Bronchial epithelial cell (primary cell): Measurements from ENCODE around the gene LUZP2. TPM values are rescaled to one million over a fixed set of nuclear protein-coding genes. Genes with fewer than 3 reads are reported as not detected.

Experiments used
- DNase-seq: peaks from one replicate; pipeline ENCODE4 v3.0.0-alpha.2; 2010; ENCODE audit warnings: low read depth
- FAIRE-seq: peaks from 2 replicates; lab custom pipeline; 2011; peaks lifted over from hg19 to GRCh38; lab: Jason Lieb, UNC
- H3K27me3 ChIP-seq: 2 replicates; pipeline ENCODE4 v1.5.1; 2011; ENCODE audit warnings: low read length; ENCODE audit not compliant: control insufficient read depth, insufficient read depth
- H3K36me3 ChIP-seq: 2 replicates; pipeline ENCODE4 v1.5.1; 2011; ENCODE audit warnings: low read length; ENCODE audit not compliant: control insufficient read depth, insufficient read depth
- H3K4me3 ChIP-seq: 2 replicates; pipeline ENCODE4 v1.5.1; 2011; ENCODE audit warnings: mild to moderate bottlenecking, low read depth, low read length, control low read depth
- total RNA-seq: library from RNA; depleted of rRNA; stranded (reverse); fragments of >200 nt; gene quantifications from 2 replicates; pipeline ENCODE4 v1.2.1, GENCODE V29; 2014
- TF ChIP-seq, protein P1 (sequence below): IDR thresholded peaks from 2 replicates; pipeline ENCODE4 v1.5.1; 2011; ENCODE audit warnings: mild to moderate bottlenecking, moderate library complexity, low read length, control low read depth, inconsistent platforms; ENCODE audit not compliant: insufficient read depth, severe bottlenecking

The LUZP2 gene
- total RNA-seq, 1 donor from 2014 or later: not detected

DNA sequence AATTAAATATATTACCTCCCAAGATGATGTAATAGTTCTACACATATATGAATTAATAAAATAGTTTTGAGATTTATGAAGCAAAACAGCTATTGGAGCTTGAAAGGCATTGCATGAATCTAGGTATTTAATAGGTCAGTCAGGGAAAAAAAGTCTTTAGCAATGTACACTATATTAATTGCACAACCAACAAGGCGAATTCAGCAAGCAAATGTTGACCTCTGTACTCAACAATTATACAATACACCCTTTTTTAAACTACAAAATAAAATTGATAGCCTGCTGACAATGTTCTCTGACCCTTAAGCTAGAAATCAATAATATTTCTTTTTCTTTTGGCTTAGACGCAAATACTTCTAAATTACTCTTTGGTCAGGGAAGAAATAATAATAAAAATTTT, 345.5 kb downstream of the LUZP2 start:
- DNase-seq (no peak), FAIRE-seq (no peak)
- no peaks in the 10 kb centered on the region for H3K27me3 ChIP-seq
- TF ChIP-seq, protein P1, sequence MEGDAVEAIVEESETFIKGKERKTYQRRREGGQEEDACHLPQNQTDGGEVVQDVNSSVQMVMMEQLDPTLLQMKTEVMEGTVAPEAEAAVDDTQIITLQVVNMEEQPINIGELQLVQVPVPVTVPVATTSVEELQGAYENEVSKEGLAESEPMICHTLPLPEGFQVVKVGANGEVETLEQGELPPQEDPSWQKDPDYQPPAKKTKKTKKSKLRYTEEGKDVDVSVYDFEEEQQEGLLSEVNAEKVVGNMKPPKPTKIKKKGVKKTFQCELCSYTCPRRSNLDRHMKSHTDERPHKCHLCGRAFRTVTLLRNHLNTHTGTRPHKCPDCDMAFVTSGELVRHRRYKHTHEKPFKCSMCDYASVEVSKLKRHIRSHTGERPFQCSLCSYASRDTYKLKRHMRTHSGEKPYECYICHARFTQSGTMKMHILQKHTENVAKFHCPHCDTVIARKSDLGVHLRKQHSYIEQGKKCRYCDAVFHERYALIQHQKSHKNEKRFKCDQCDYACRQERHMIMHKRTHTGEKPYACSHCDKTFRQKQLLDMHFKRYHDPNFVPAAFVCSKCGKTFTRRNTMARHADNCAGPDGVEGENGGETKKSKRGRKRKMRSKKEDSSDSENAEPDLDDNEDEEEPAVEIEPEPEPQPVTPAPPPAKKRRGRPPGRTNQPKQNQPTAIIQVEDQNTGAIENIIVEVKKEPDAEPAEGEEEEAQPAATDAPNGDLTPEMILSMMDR: no peak
- no peaks in the 10 kb centered on the region for H3K36me3 ChIP-seq
- no peak overlapping the region for H3K4me3 ChIP-seq

DNA sequence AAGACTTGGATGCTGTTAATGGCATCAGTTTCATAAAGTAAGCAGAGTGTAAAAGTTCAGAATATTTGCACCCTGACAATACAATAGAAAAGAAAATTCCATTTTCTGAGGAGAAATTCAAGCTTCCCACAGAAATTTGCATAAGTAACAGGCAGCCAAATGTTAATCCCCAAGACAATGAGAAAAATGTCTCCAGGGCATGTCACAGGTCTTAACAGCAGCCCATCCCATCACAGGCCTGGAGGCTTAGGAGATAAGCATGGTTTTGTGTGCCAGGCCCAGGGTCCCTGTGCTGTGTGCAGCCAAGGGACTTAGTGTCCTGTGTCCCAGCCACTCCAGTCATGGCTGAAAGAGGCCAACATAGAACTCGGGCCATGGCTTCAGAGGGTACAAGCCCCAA, 347.6 kb downstream of the LUZP2 start:
- no peak overlapping the region for H3K4me3 ChIP-seq
- FAIRE-seq: no peak
- H3K36me3 ChIP-seq: no peaks in the 10 kb centered on the region
- no peak for DNase-seq
- H3K27me3 ChIP-seq: no peaks in the 10 kb centered on the region
- TF ChIP-seq, protein P1: no peak

DNA sequence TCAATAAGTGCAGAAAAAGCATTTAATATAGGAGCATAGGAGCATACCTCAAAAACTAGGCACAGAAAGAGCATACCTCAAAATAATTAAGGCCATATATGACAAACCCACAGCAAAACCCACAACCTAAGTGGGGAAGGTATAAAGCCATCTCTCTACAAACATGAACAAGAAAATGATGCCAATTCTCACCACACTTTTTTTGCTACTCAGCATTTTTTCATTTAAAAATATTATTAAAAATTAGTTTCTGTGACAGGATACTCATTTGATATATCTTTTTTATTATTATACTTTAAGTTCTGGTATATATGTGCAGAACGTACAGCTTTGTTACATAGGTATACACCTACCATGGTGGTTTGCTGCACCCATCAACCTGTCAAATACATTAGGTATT, 352.0 kb downstream of the LUZP2 start:
- DNase-seq: no peak
- no peak overlapping the region for H3K4me3 ChIP-seq
- H3K36me3 ChIP-seq: no peaks in the 10 kb centered on the region
- FAIRE-seq: no peak
- no peaks in the 10 kb centered on the region for H3K27me3 ChIP-seq
- TF ChIP-seq, protein P1: no peak

DNA sequence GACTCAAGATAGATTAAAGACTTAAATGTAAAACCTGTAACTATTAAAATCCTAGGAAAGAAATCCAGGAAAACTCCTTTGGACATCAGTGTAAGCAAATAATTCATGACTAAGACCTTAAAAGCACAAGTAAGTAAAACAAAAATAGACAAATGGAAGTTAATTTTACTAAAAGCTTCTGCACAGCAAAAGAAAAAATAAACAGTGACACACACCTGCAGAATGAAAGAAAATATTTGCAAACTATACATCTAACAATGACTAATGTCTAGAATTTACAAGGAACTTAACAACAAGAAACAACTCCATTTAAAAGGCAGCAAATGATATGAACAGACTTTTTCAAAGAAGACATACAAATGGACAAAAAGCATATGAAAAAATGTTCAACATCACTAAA, 359.1 kb downstream of the LUZP2 start:
- Histone ChIP-seq H3K36me3 (no peaks in the 10 kb centered on the region), H3K4me3 (no peak overlapping the region), H3K27me3 (no peaks in the 10 kb centered on the region)
- TF ChIP-seq, protein P1: no peak
- FAIRE-seq (no peak), DNase-seq (peak; percentile 58)

DNA sequence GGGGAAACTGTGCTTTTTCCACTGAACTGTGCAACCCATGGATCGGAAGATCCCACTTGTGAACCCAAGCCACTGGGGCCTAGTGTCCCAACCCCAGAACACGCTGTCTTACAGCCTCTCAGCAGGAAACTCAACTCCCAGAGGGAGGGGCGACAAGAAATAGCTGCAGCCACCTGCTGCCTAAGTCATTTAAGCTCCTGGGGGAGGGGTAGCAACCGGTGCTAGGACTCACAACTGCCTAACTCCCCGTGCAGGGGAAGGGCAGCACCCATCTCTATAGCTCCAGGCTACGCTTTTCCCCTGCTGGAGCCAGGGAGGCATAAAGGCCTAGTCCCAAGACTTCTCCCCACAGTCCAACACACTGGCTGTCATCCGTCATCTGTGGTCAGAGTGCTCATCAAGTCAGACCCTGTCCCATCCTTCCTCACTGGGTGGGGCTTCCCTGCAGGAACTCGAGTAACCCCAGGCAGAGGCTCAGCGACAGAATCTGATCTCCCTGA, 363.0 kb downstream of the LUZP2 start:
- no peak for DNase-seq
- no peak for FAIRE-seq
- TF ChIP-seq, protein P1: no peak
- Histone ChIP-seq H3K36me3 (no peaks in the 10 kb centered on the region), H3K27me3 (no peaks in the 10 kb centered on the region), H3K4me3 (no peak overlapping the region)

DNA sequence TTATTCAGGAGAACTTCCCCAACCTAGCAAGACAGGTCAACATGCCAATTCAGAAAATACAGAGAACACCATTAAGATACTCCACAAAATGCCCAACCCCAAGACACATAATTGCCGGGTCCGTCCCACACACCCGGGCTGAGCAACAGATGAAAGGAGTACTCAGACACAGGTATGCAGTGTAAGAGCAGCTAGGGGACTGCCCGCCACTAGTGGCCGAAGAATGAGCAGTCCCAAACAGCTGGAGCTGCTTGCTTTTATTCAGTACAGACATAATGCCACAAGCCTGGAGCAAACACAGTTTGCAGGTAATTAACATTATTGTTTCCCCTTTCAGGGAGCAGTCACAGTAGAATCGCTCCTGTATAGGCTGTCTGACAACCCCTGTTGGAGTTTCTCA, 364.6 kb downstream of the LUZP2 start:
- H3K4me3 ChIP-seq: no peak overlapping the region
- TF ChIP-seq, protein P1: no peak
- no peak for FAIRE-seq
- no peaks in the 10 kb centered on the region for H3K27me3 ChIP-seq
- no peaks in the 10 kb centered on the region for H3K36me3 ChIP-seq
- no peak for DNase-seq
